ENCODE data around the gene FKBP10. TPM values are rescaled to one million over a fixed set of nuclear protein-coding genes. Genes with fewer than 3 reads are reported as not detected.
A peak's percentile ranks its signal among the peaks of the same experiment; 100 is the strongest.

The FKBP10 gene
- total and polyA plus RNA-seq, 9 of the 15 experiments (the other 6 are each of a cell fraction or from before 2014, with no cell fraction given): 0.03 to 3.0 (median 1.4) TPM; not detected in 1

GRCh38 chr17:41869426-41869825 is 56.6 kb downstream of the FKBP10 start:
- Histone ChIP-seq H3K79me2 (ENCODE audit: control insufficient read depth, insufficient read depth, low read length) (peaks cover 7% of the 10 kb centered on the region), H3K9me1 (ENCODE audit: control insufficient read depth, insufficient read depth, low read length) (peaks cover 4% of the 10 kb centered on the region), H3K27me3 (ENCODE audit: control insufficient read depth in 2 of 2, insufficient read depth in 2 of 2, low read length in 2 of 2) (no peaks in the 10 kb centered on the region), H3K4me2 (ENCODE audit: insufficient read depth, low read length) (no peak overlapping the region), H3K9ac (ENCODE audit: insufficient read depth in 1 of 2, low read depth in 2 of 2, low read length in 2 of 2) (no peak overlapping the region; a peak in 1 of 4 replicates), H3K4me1 (replicated peaks in 1 of 2; ENCODE audit: control insufficient read depth in 2 of 2, insufficient read depth in 2 of 2, low read length in 2 of 2) (peaks cover 11 to 14% of the 10 kb centered on the region in 2 experiments; a peak in 4 of 5 replicates), H3K27ac (ENCODE audit: extremely low read depth, low read depth, low read length) (peak overlapping the region; percentile 15; the same call in 2 of the 3 replicates), H2AFZ (ENCODE audit: low read depth, low read length) (no peak overlapping the region), H3K9me3 (replicated peaks; ENCODE audit: control insufficient read depth, insufficient read depth, low read depth, low read length) (no peaks in the 10 kb centered on the region), H3K36me3 (ENCODE audit: control insufficient read depth, insufficient read depth, low read length) (peaks cover 72% of the 10 kb centered on the region; the same call in 2 of the 3 replicates), H4K20me1 (replicated peaks; ENCODE audit: control insufficient read depth, insufficient read depth, low read length) (no peaks in the 10 kb centered on the region), H3K4me3 (no peak overlapping the region)
- ChIA-PET CTCF (ENCODE audit: low intra/inter-chr PET ratio) (no interaction called here), POLR2A (interaction anchor here (0.7 to 1.2 kb wide), 5 partner anchors 12 to 105 kb away, joined by 3 to 6 read pairs (median 3); no protein-coding TSS in a partner anchor)
- no TSS peak for BruUV-seq (replicated peaks)
- no peak for ATAC-seq
- WGBS (ENCODE audit: insufficient coverage, low coverage, missing lambda C conversion rate): 46% methylated on average over 9 of the region's 9 CpGs
- DNase-seq (ENCODE audit: extremely low read depth in 1 of 4, low spot score in 3 of 4): no peak
- in situ Hi-C loops (cut with MboI) (no loop called here), intact Hi-C loops (cut with micrococcal nuclease) (no loop called here)
- FAIRE-seq: no peak
- TF ChIP-seq ZHX1 (conservative IDR thresholded peaks at IDR 0.05; ENCODE audit: low read length) (no peak), CEBPG (CRISPR knock-in tag; IDR thresholded peaks at IDR 0.05) (0 out of 2 replicates have a peak, but pooled peaks have one; percentile 7), CEBPG (tag; conservative IDR thresholded peaks at IDR 0.05 in 1 of 2, IDR thresholded peaks at IDR 0.05 in 1 of 2) (no peak), ZNF282 (CRISPR knock-in tag; IDR thresholded peaks at IDR 0.05) (no peak), ZNF277 (CRISPR knock-in tag; IDR thresholded peaks at IDR 0.05; ENCODE audit: borderline replicate concordance) (no peak), CXXC5 (CRISPR knock-in tag; IDR thresholded peaks at IDR 0.05) (peak; percentile 32; the same call in 1 of the 2 replicates), ZBTB12 (CRISPR knock-in tag; IDR thresholded peaks at IDR 0.05) (no peak), TCF15 (CRISPR knock-in tag; IDR thresholded peaks at IDR 0.05) (no peak), CREB3 (tag; conservative IDR thresholded peaks at IDR 0.05; ENCODE audit: low read depth) (no peak), TAF9B (IDR thresholded peaks at IDR 0.05; ENCODE audit: partially characterized antibody) (no peak), TARDBP (IDR thresholded peaks at IDR 0.05) (no peak), SAFB2 (IDR thresholded peaks at IDR 0.05; ENCODE audit: borderline replicate concordance, low read depth, low read length, severe bottlenecking) (no peak), MXD1 (CRISPR knock-in tag; IDR thresholded peaks at IDR 0.05; ENCODE audit: borderline replicate concordance, poor library complexity, severe bottlenecking) (no peak), RFX1 (IDR thresholded peaks at IDR 0.05) (no peak)

Data from K562 (cell line).